ENCODE measurements around the gene SNTA1. TPM values are rescaled to one million over a fixed set of nuclear protein-coding genes. Genes with fewer than 3 reads are reported as not detected.
"Not testable (repeated sequence)": the region's sequence is repeated elsewhere in the genome, so short reads cannot be mapped to it uniquely, and the experiment has no call there.

SNTA1 gene
- total RNA-seq, 1 donor from 2014 or later, result 19.5 TPM

DNA sequence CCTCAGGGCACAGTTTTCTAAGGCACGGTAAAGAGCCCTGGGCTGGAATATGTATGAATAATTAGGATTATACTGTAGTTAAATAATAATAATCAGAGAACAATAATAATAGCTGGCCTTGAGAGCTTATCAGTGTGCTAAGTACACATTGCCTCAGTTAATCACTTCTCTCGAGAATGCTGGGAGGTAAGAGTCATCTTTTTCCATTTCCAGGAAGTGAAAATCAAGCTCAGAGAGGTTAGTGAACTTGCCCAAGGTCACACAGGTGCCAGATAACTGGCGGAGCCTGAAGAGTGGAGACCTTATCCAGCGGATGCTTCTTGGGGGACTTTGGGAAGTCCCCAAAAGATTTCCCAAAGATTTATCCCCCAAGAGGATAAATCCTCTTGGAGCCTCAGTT is 26.9 kb upstream of the SNTA1 start:
- H3K27ac Mint-ChIP-seq, result no peak overlapping the region
- DNase-seq (ENCODE audit: extremely low spot score, unreplicated experiment), result no peak
- H3K27me3 Mint-ChIP-seq, result no peaks in the 10 kb centered on the region
- no peak overlapping the region for H3K4me3 Mint-ChIP-seq
- H3K9me3 Mint-ChIP-seq, result no peaks in the 10 kb centered on the region
- H3K36me3 Mint-ChIP-seq, result no peaks in the 10 kb centered on the region
- peaks cover 12% of the 10 kb centered on the region for H3K4me1 Mint-ChIP-seq (ENCODE audit: unreplicated experiment)
- TF ChIP-seq, protein P1, sequence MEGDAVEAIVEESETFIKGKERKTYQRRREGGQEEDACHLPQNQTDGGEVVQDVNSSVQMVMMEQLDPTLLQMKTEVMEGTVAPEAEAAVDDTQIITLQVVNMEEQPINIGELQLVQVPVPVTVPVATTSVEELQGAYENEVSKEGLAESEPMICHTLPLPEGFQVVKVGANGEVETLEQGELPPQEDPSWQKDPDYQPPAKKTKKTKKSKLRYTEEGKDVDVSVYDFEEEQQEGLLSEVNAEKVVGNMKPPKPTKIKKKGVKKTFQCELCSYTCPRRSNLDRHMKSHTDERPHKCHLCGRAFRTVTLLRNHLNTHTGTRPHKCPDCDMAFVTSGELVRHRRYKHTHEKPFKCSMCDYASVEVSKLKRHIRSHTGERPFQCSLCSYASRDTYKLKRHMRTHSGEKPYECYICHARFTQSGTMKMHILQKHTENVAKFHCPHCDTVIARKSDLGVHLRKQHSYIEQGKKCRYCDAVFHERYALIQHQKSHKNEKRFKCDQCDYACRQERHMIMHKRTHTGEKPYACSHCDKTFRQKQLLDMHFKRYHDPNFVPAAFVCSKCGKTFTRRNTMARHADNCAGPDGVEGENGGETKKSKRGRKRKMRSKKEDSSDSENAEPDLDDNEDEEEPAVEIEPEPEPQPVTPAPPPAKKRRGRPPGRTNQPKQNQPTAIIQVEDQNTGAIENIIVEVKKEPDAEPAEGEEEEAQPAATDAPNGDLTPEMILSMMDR (conservative IDR thresholded peaks at IDR 0.05), result no peak

DNA sequence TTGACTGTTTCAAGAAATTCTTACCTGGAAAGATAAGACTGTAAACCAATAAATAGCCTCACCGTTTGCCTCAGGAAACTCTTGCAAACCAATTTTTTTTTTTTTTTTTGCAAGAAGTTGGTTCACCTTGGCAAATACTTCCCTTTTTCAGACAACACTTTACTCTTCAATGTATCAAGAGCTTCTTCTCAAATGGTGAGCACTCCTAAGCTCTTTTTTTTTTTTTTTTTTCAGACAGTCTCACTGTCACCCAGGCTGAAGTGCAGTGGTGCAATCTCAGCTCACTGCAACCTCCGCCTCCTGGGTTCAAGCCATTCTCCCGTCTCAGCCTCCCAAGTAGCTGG is 22.7 kb upstream of the SNTA1 start:
- Mint-ChIP-seq H3K9me3 (no peaks in the 10 kb centered on the region), H3K4me1 (ENCODE audit: unreplicated experiment) (peaks cover 21% of the 10 kb centered on the region), H3K4me3 (no peak overlapping the region), H3K27ac (peak overlapping the region; percentile 39), H3K36me3 (no peaks in the 10 kb centered on the region), H3K27me3 (no peaks in the 10 kb centered on the region)
- TF ChIP-seq, protein P1 (conservative IDR thresholded peaks at IDR 0.05), result no peak
- DNase-seq (ENCODE audit: extremely low spot score, unreplicated experiment), result no peak

DNA sequence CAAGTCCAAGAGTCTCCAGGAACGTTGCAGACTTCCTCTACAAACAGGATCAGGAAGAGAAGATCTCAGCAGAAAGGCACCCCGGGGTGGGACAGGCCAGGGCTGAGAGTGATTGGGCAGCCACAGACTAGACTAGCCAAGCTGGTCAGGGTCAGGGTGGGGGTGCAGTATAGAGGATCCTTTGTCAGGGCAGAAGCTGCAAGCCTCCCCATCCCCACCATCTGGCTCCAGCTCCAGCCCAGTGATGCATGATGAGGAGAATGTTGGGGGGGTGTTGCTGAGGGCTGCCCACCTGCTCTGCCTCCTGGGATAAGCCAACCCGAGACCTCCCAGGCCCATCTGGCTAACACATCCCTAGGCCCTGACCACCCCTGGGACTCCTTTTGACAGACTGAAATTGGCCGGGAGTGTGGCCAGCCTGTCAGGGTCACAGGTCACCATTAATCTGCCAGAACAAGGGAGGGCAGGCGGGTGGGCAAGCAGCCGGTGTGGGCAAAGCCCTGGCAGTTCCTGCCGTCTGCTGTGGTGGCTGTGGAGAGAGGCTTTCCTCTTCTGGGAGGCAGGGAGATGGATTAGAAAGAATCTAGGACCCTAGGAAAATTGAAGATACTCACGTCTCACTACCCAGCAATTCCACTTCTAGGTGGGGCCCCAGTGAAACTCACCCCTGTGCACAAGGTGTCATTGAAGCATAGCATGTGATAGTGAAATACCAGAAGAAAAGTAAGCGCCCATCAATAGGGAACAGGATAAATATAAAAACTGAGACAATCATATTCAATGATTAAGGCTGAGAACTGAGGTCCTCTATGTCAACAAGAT is 22.1 kb upstream of the SNTA1 start:
- Mint-ChIP-seq H3K36me3 (no peaks in the 10 kb centered on the region), H3K9me3 (no peaks in the 10 kb centered on the region), H3K4me1 (ENCODE audit: unreplicated experiment) (peaks cover 21% of the 10 kb centered on the region), H3K27me3 (no peaks in the 10 kb centered on the region), H3K27ac (peak overlapping the region; percentile 39), H3K4me3 (no peak overlapping the region)
- DNase-seq (ENCODE audit: extremely low spot score, unreplicated experiment), result no peak
- TF ChIP-seq, protein P1 (conservative IDR thresholded peaks at IDR 0.05), result no peak

DNA sequence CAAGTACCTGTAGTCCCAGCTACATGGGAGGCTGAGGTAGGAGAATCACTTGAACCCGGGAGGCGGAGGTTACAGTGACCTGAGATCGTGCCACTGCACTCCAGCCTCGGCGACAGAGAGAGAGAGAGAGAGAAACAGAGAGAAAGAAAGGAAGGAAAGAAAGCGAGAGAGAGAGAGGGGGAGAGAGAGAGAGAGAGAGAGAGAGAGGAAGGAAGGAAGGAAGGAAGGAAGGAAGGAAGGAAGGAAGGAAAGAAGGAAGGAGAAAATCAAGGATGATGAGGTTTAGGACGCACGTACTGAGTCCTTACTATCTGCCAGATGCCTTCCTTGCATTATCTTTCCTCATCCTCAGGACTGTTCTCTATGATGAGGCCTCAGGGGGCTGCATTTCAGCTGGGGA is 21.2 kb upstream of the SNTA1 start:
- not testable (repeated sequence) for DNase-seq (ENCODE audit: extremely low spot score, unreplicated experiment); H3K36me3 Mint-ChIP-seq; H3K4me3 Mint-ChIP-seq; H3K9me3 Mint-ChIP-seq; H3K27me3 Mint-ChIP-seq; H3K27ac Mint-ChIP-seq
- peaks cover 21% of the 10 kb centered on the region for H3K4me1 Mint-ChIP-seq (ENCODE audit: unreplicated experiment)

- DNase-seq (ENCODE audit: extremely low spot score, unreplicated experiment), result no peak
- peaks cover 21% of the 10 kb centered on the region for H3K4me1 Mint-ChIP-seq (ENCODE audit: unreplicated experiment)
- no peaks in the 10 kb centered on the region for H3K27me3 Mint-ChIP-seq
- no peaks in the 10 kb centered on the region for H3K36me3 Mint-ChIP-seq
- no peaks in the 10 kb centered on the region for H3K9me3 Mint-ChIP-seq
- TF ChIP-seq, protein P1 (conservative IDR thresholded peaks at IDR 0.05), result no peak
- no peak overlapping the region for H3K4me3 Mint-ChIP-seq
- no peak overlapping the region for H3K27ac Mint-ChIP-seq
These were observed 20.0 kb upstream of the SNTA1 start for GRCh38 chr20:33463332-33464101.

DNA sequence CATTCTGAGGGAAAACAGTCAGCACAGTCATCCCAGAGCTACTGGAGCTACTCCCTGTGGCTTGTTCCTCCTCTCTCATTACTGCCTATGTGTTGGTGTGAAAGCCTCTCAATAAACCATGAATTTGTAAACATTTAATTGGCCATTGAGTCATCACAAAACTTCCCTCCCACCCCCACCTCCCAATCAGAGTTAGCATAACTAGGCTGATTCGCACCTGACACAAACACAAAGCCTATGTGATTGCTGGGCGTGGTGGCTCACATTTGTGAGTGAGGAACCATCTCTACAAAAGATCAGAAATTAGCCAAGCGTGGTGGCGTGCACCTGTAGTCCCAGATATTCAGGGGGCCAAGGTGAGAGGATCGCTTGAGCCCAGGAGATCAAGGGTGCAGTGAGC is 17.1 kb upstream of the SNTA1 start:
- DNase-seq (ENCODE audit: extremely low spot score, unreplicated experiment), result no peak
- TF ChIP-seq, protein P1 (conservative IDR thresholded peaks at IDR 0.05), result no peak
- Mint-ChIP-seq H3K27ac (no peak overlapping the region), H3K4me3 (no peak overlapping the region), H3K4me1 (ENCODE audit: unreplicated experiment) (peaks cover 16% of the 10 kb centered on the region), H3K36me3 (no peaks in the 10 kb centered on the region), H3K9me3 (no peaks in the 10 kb centered on the region), H3K27me3 (no peaks in the 10 kb centered on the region)
